Mammary epithelial cell (primary cell): Measurements from ENCODE around the gene APOBEC3H.

Experiments
- EZH2 ChIP-seq: IDR thresholded peaks from 2 replicates; pipeline ENCODE4 v1.6.1; 2012; ENCODE audit warnings: low read length, inconsistent platforms, borderline replicate concordance
- TF ChIP-seq, protein P1 (sequence below), 2 donors: IDR thresholded peaks in 1 of 2; conservative IDR thresholded peaks in 1 of 2; 2 replicates each; pipeline ENCODE4 v1.5.1; 2011 to 2012; ENCODE audit warnings: inconsistent platforms in 2 of 2, low read length in 2 of 2, mild to moderate bottlenecking in 2 of 2, control low read depth in 1 of 2, low read depth in 1 of 2; ENCODE audit not compliant: insufficient read depth in 1 of 2; ENCODE audit errors: extremely low read depth in 1 of 2

DNA sequence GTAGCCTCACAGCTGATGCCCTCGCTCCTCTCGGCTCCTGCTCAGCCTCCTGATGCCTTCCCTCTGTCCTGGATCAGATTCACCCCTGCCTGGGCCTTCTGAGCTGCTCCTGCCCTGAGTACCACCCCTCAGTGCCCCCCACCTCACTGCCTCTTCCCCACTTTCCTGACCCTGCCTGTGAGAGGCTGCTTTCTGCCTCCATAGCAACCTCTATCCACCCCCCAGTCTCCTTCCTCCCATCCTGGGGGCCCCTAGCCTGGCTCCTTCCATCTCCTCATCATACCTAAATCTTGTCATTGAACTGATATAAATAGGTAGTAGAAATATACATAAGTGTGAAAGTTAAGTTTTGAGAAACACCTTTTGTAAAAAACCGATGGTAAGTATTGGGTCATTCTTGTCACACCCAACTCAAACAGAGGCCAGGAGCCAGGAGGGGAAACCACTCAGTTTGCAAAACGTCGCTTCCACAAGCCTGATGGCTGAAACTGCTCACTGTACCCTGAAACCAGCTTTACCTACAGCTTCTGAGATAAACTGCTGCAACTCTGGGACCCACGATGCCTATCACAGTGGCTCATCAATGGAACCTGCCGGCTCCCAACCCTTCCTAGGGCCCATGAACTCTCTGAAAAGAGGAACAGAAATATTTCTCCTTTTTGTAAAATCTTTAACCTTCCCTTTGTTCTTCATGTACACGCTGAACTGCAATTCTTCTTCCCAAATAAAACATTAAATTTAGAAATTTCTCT is 4.8 kb upstream of the APOBEC3H start:
- TF ChIP-seq, protein P1, sequence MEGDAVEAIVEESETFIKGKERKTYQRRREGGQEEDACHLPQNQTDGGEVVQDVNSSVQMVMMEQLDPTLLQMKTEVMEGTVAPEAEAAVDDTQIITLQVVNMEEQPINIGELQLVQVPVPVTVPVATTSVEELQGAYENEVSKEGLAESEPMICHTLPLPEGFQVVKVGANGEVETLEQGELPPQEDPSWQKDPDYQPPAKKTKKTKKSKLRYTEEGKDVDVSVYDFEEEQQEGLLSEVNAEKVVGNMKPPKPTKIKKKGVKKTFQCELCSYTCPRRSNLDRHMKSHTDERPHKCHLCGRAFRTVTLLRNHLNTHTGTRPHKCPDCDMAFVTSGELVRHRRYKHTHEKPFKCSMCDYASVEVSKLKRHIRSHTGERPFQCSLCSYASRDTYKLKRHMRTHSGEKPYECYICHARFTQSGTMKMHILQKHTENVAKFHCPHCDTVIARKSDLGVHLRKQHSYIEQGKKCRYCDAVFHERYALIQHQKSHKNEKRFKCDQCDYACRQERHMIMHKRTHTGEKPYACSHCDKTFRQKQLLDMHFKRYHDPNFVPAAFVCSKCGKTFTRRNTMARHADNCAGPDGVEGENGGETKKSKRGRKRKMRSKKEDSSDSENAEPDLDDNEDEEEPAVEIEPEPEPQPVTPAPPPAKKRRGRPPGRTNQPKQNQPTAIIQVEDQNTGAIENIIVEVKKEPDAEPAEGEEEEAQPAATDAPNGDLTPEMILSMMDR (conservative IDR thresholded peaks at IDR 0.05 in 1 of 2, IDR thresholded peaks at IDR 0.05 in 1 of 2; ENCODE audit: extremely low read depth in 1 of 2, insufficient read depth in 1 of 2, low read depth in 1 of 2, low read length in 2 of 2) = no peak
- no peak for TF ChIP-seq EZH2
